CD4-positive, CD25-positive, alpha-beta regulatory T cell (primary cell): ENCODE measurements around the gene RPS6KA4. TPM values are rescaled to one million over a fixed set of nuclear protein-coding genes. Genes with fewer than 3 reads are reported as not detected.
A peak's percentile ranks its signal among the peaks of the same experiment; 100 is the strongest.

Source experiments
- ATAC-seq, 2 donors: fragments of 150-1000 bp; cut with Tn5 transposase; one replicate each; pipeline ENCODE4 v1.10.0; 2021; ENCODE audit warnings: low read depth in 2 of 2, moderate number of reproducible peaks in 2 of 2, moderate library complexity in 1 of 2
- DNase-seq, 3 donors: peaks; one replicate each; pipeline versions ENCODE4 v3.0.0 to v3.0.0-alpha.2; 2012 to 2022; ENCODE audit warnings: mixed read lengths in 1 of 3
- H3K27ac ChIP-seq: one replicate; pipeline ENCODE4 v1.7.0; 2013; ENCODE audit warnings: mild to moderate bottlenecking, low read length; ENCODE audit not compliant: insufficient read depth, poor library complexity, severe bottlenecking
- H3K27me3 ChIP-seq: one replicate; pipeline ENCODE4 v1.7.0; 2013; ENCODE audit warnings: low read length; ENCODE audit not compliant: control insufficient read depth, insufficient read depth
- H3K36me3 ChIP-seq: one replicate; pipeline ENCODE4 v1.7.0; 2013; ENCODE audit warnings: mild to moderate bottlenecking, low read length, moderate library complexity; ENCODE audit not compliant: control insufficient read depth, insufficient read depth
- H3K4me1 ChIP-seq: 2 replicates; pipeline ENCODE4 v1.7.0; 2013; ENCODE audit warnings: mild to moderate bottlenecking, low read length; ENCODE audit not compliant: insufficient read depth, control insufficient read depth, poor library complexity, severe bottlenecking
- H3K4me3 ChIP-seq: one replicate; pipeline ENCODE4 v1.7.0; 2013; ENCODE audit warnings: low read depth, mild to moderate bottlenecking, low read length, moderate library complexity
- H3K9me3 ChIP-seq, 2 experiments: 1 replicate in 1 of 2; 2 replicates in 1 of 2; pipeline ENCODE4 v1.7.0; 2013; ENCODE audit warnings: low read length in 2 of 2, mild to moderate bottlenecking in 1 of 2, moderate library complexity in 1 of 2; ENCODE audit not compliant: control insufficient read depth in 2 of 2
- H3K27ac Mint-ChIP-seq, 3 donors: one replicate each; pipeline ENCODE4 v1.8.0; 2020 to 2022; ENCODE audit warnings: mild to moderate bottlenecking in 3 of 3, mixed read lengths in 3 of 3, moderate library complexity in 2 of 3
- H3K27me3 Mint-ChIP-seq: one replicate; pipeline ENCODE4 v1.8.0; 2022; ENCODE audit warnings: mild to moderate bottlenecking, mixed read lengths
- H3K36me3 Mint-ChIP-seq: one replicate; pipeline ENCODE4 v1.8.0; 2020; ENCODE audit warnings: mixed read lengths
- H3K4me1 Mint-ChIP-seq, 4 donors: one replicate each; pipeline ENCODE4 v1.8.0; 2020 to 2022; ENCODE audit warnings: mixed read lengths in 4 of 4, mild to moderate bottlenecking in 1 of 4
- H3K4me3 Mint-ChIP-seq, 4 donors: one replicate each; pipeline ENCODE4 v1.8.0; 2020 to 2022; ENCODE audit warnings: mild to moderate bottlenecking in 4 of 4, mixed read lengths in 4 of 4, moderate library complexity in 3 of 4
- H3K9me3 Mint-ChIP-seq, 7 donors: one replicate each; pipeline ENCODE4 v1.8.0; 2020 to 2022; ENCODE audit warnings: mixed read lengths in 7 of 7, mild to moderate bottlenecking in 3 of 7, moderate library complexity in 2 of 7
- polyA plus RNA-seq, 4 donors: library from polyadenylated mRNA; unstranded; fragments of 300-500 nt; fragmentation: Illumina TruSeq; gene quantifications; one replicate each; pipeline ENCODE4 v1.2.3, GENCODE V29; 2021
- total RNA-seq: library from RNA; stranded (reverse); gene quantifications from one replicate; pipeline ENCODE4 v1.2.3, GENCODE V29; 2022

RPS6KA4 gene
- total and polyA plus RNA-seq, 5 donors from 2014 or later: 6.3 to 32.7 (median 12.4) TPM

- H3K27ac Mint-ChIP-seq: no peak overlapping the region
- no peaks in the 10 kb centered on the region for H3K9me3 ChIP-seq
- H3K4me1 ChIP-seq: no peaks in the 10 kb centered on the region
- H3K36me3 ChIP-seq: peaks cover 55% of the 10 kb centered on the region
- DNase-seq (no peak), ATAC-seq (no peak)
- H3K4me3 ChIP-seq: no peak overlapping the region
- peaks cover 27% of the 10 kb centered on the region for H3K36me3 Mint-ChIP-seq
- H3K27me3 ChIP-seq: no peaks in the 10 kb centered on the region
- peak overlapping the region in 1 of 4 donors; percentile 4 for H3K4me3 Mint-ChIP-seq
- H3K27me3 Mint-ChIP-seq: no peaks in the 10 kb centered on the region
- no peak overlapping the region for H3K27ac ChIP-seq
- no peaks in the 10 kb centered on the region for H3K9me3 Mint-ChIP-seq
- peaks cover 0 to 6% (median 4%) of the 10 kb centered on the region in 4 donors for H3K4me1 Mint-ChIP-seq
Observed at GRCh38 chr11:64366751-64367150, 7.8 kb downstream of the RPS6KA4 start.

GRCh38 chr11:64367931-64368672, 9.1 kb downstream of the RPS6KA4 start:
- Mint-ChIP-seq H3K27me3 (no peaks in the 10 kb centered on the region), H3K27ac (no peak overlapping the region), H3K4me3 (no peak overlapping the region), H3K36me3 (peaks cover 18% of the 10 kb centered on the region), H3K9me3 (no peaks in the 10 kb centered on the region), H3K4me1 (peaks cover 0 to 3% (median 0%) of the 10 kb centered on the region in 4 donors)
- H3K9me3 ChIP-seq: no peaks in the 10 kb centered on the region
- DNase-seq: no peak
- no peaks in the 10 kb centered on the region for H3K4me1 ChIP-seq
- peaks cover 45% of the 10 kb centered on the region for H3K36me3 ChIP-seq
- no peaks in the 10 kb centered on the region for H3K27me3 ChIP-seq
- no peak overlapping the region for H3K4me3 ChIP-seq
- ATAC-seq: no peak
- no peak overlapping the region for H3K27ac ChIP-seq

- H3K4me3 Mint-ChIP-seq: no peak overlapping the region
- Histone ChIP-seq H3K9me3 (no peaks in the 10 kb centered on the region), H3K4me3 (no peak overlapping the region), H3K27ac (no peak overlapping the region), H3K4me1 (no peaks in the 10 kb centered on the region), H3K36me3 (peaks cover 39% of the 10 kb centered on the region), H3K27me3 (no peaks in the 10 kb centered on the region)
- H3K27ac Mint-ChIP-seq: no peak overlapping the region
- DNase-seq (no peak), ATAC-seq (no peak)
- H3K4me1 Mint-ChIP-seq: peaks cover 0 to 3% (median 0%) of the 10 kb centered on the region in 4 donors
- no peaks in the 10 kb centered on the region for H3K27me3 Mint-ChIP-seq
- H3K9me3 Mint-ChIP-seq: no peaks in the 10 kb centered on the region
- H3K36me3 Mint-ChIP-seq: peaks cover 15% of the 10 kb centered on the region
Observed at GRCh38 chr11:64368673-64369074, 9.7 kb downstream of the RPS6KA4 start.

GRCh38 chr11:64369440-64370421, 10.8 kb downstream of the RPS6KA4 start:
- H3K27me3 ChIP-seq: no peaks in the 10 kb centered on the region
- H3K27ac ChIP-seq: no peak overlapping the region
- no peaks in the 10 kb centered on the region for H3K9me3 ChIP-seq
- no peaks in the 10 kb centered on the region for H3K4me1 ChIP-seq
- no peaks in the 10 kb centered on the region for H3K4me1 Mint-ChIP-seq
- peaks cover 10% of the 10 kb centered on the region for H3K36me3 Mint-ChIP-seq
- no peak overlapping the region for H3K4me3 Mint-ChIP-seq
- H3K27ac Mint-ChIP-seq: no peak overlapping the region
- DNase-seq: no peak
- H3K36me3 ChIP-seq: peaks cover 30% of the 10 kb centered on the region
- no peak for ATAC-seq
- no peaks in the 10 kb centered on the region for H3K27me3 Mint-ChIP-seq
- H3K4me3 ChIP-seq: no peak overlapping the region
- no peaks in the 10 kb centered on the region for H3K9me3 Mint-ChIP-seq

GRCh38 chr11:64371201-64371600, 12.2 kb downstream of the RPS6KA4 start:
- H3K4me3 ChIP-seq: no peak overlapping the region
- Mint-ChIP-seq H3K36me3 (peaks cover 10% of the 10 kb centered on the region), H3K4me3 (no peak overlapping the region), H3K27me3 (no peaks in the 10 kb centered on the region), H3K4me1 (no peaks in the 10 kb centered on the region), H3K9me3 (no peaks in the 10 kb centered on the region), H3K27ac (no peak overlapping the region)
- peaks cover 18% of the 10 kb centered on the region for H3K36me3 ChIP-seq
- ATAC-seq (no peak), DNase-seq (no peak)
- no peaks in the 10 kb centered on the region for H3K9me3 ChIP-seq
- H3K4me1 ChIP-seq: no peaks in the 10 kb centered on the region
- H3K27me3 ChIP-seq: no peaks in the 10 kb centered on the region
- H3K27ac ChIP-seq: no peak overlapping the region

DNA sequence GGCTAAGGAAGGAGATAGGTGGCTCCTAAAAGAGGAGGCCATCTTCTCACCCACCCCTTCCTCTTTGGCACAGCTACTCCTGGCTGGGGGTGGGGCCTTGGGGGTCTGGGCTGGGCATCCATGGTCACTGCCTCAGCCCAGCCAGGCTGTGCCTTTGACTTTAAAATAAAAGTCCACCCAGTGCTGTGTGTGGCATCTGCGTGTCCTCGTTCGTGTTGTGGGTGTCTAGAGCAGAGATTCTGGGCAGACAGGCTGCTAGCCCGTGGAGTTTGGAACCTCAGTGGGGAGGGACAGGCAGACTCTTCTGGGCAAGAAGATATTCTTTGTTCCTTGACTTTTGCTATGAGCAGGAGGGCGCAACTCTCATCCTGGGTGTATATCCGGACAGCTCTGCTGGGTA, 13.1 kb downstream of the RPS6KA4 start:
- Histone ChIP-seq H3K27me3 (no peaks in the 10 kb centered on the region), H3K27ac (no peak overlapping the region), H3K4me1 (no peaks in the 10 kb centered on the region), H3K36me3 (peaks cover 10% of the 10 kb centered on the region), H3K9me3 (no peaks in the 10 kb centered on the region), H3K4me3 (no peak overlapping the region)
- no peak for ATAC-seq
- Mint-ChIP-seq H3K27ac (no peak overlapping the region), H3K27me3 (no peaks in the 10 kb centered on the region), H3K36me3 (peaks cover 3% of the 10 kb centered on the region), H3K4me1 (no peaks in the 10 kb centered on the region), H3K4me3 (no peak overlapping the region), H3K9me3 (no peaks in the 10 kb centered on the region)
- DNase-seq: no peak

GRCh38 chr11:64372802-64373597, 14.0 kb downstream of the RPS6KA4 start:
- no peaks in the 10 kb centered on the region for H3K9me3 ChIP-seq
- H3K4me1 Mint-ChIP-seq: no peaks in the 10 kb centered on the region
- H3K9me3 Mint-ChIP-seq: no peaks in the 10 kb centered on the region
- H3K27me3 ChIP-seq: no peaks in the 10 kb centered on the region
- no peak overlapping the region for H3K27ac ChIP-seq
- peak overlapping the region in 1 of 3 donors; percentile 20 for H3K27ac Mint-ChIP-seq
- no peaks in the 10 kb centered on the region for H3K4me1 ChIP-seq
- no peaks in the 10 kb centered on the region for H3K27me3 Mint-ChIP-seq
- DNase-seq: no peak
- no peak for ATAC-seq
- H3K4me3 ChIP-seq: no peak overlapping the region
- peaks cover 3% of the 10 kb centered on the region for H3K36me3 Mint-ChIP-seq
- H3K36me3 ChIP-seq: peaks cover 4% of the 10 kb centered on the region
- no peak overlapping the region for H3K4me3 Mint-ChIP-seq
